HCT116 (cell line): ENCODE results near the gene ADGRF5. TPM values are rescaled to one million over a fixed set of nuclear protein-coding genes. Genes with fewer than 3 reads are reported as not detected.

Source experiments
- ATAC-seq: fragments of 200-7000 bp; cut with Tn5 transposase; 2 replicates; pipeline ENCODE4 v1.9.1; 2020; ENCODE audit warnings: mild to moderate bottlenecking, moderate library complexity
- BruUV-seq: library from RNA; stranded (reverse); fragments of 400-500 nt; replicated peaks from 2 replicates; lab custom pipeline; 2021; lab: Mats Ljungman, UMichigan
- CTCF ChIA-PET: fragments of 300-600 bp; sonication (Branson Sonifier 250); formaldehyde crosslinking; loops from one replicate; lab custom pipeline; 2021; ENCODE audit warnings: antibody characterized with exemption; lab: Charles Lee
- POLR2A ChIA-PET: fragments of 300-600, 350-600 bp; sonication (Branson Sonifier 250); formaldehyde crosslinking; loops from one replicate; lab custom pipeline; 2021; ENCODE audit warnings: antibody characterized with exemption; lab: Charles Lee
- RAD21 ChIA-PET, 2 experiments: fragments of 300-600 bp; sonication (Branson Sonifier 250); formaldehyde crosslinking; loops; one replicate each; lab custom pipeline; 2023; ENCODE audit warnings: low total read pairs in 2 of 2; ENCODE audit not compliant: uncharacterized antibody in 2 of 2, unreplicated experiment in 2 of 2, low non-redundant PET in 1 of 2; lab: Charles Lee
- DNase-seq: peaks from one replicate; pipeline ENCODE4 v3.0.0-alpha.2; 2010; ENCODE audit warnings: low read depth, low spot score
- H2AFZ ChIP-seq: fragments of 200-600 bp; shearing (Covaris generic), sonication (generic); 2 replicates; pipeline ENCODE4 v1.6.1; 2017; ENCODE audit warnings: low read depth, mixed run types, mixed read lengths, antibody characterized with exemption, low read length; ENCODE audit not compliant: poor library complexity, severe bottlenecking
- H3K27ac ChIP-seq: 2 replicates; pipeline ENCODE4 v1.5.1; 2012; ENCODE audit warnings: low read depth, low read length
- H3K27me3 ChIP-seq: fragments of 200-600 bp; sonication (generic); 2 replicates; pipeline ENCODE4 v1.6.1; 2016; ENCODE audit warnings: mixed run types, low read length, mixed read lengths; ENCODE audit not compliant: insufficient read depth
- H3K36me3 ChIP-seq, 2 experiments: fragments of 200-500 bp in 1 of 2; fragments of 200-600 bp in 1 of 2; sonication (Bioruptor generic) in 1 of 2; sonication (generic) in 1 of 2; 2 replicates each; pipeline versions ENCODE4 v1.5.1 to v1.6.1; 2014 to 2016; ENCODE audit warnings: low read length in 2 of 2, inconsistent platforms in 1 of 2, mixed read lengths in 1 of 2, mixed run types in 1 of 2; ENCODE audit not compliant: insufficient read depth in 2 of 2, control insufficient read depth in 1 of 2
- H3K4me1 ChIP-seq, 2 experiments: fragments of 200-600 bp in 1 of 2; sonication (generic) in 1 of 2; 2 replicates each; pipeline versions ENCODE4 v1.5.1 to v1.6.1; 2012 to 2017; ENCODE audit warnings: low read length in 2 of 2, inconsistent platforms in 1 of 2, mild to moderate bottlenecking in 1 of 2, mixed read lengths in 1 of 2, mixed run types in 1 of 2, moderate library complexity in 1 of 2; ENCODE audit not compliant: insufficient read depth in 2 of 2, control insufficient read depth in 1 of 2
- H3K4me2 ChIP-seq: fragments of 200-600 bp; sonication (generic); 2 replicates; pipeline ENCODE4 v1.6.1; 2017; ENCODE audit warnings: mixed run types, low read length, mixed read lengths
- H3K4me3 ChIP-seq, 2 experiments: fragments of 200-600 bp in 1 of 2; sonication (generic) in 1 of 2; replicated peaks in 1 of 2; 2 replicates each; pipeline ENCODE4 v1.5.1; 2011 to 2016; ENCODE audit warnings: low read length in 2 of 2, control low read depth in 1 of 2, low read depth in 1 of 2, mild to moderate bottlenecking in 1 of 2, mixed read lengths in 1 of 2, mixed run types in 1 of 2
- H3K79me2 ChIP-seq: fragments of 200-600 bp; sonication (generic); 2 replicates; pipeline ENCODE4 v1.6.1; 2017; ENCODE audit warnings: mild to moderate bottlenecking, mixed run types, low read length, moderate library complexity, mixed read lengths; ENCODE audit not compliant: insufficient read depth
- H3K9ac ChIP-seq: fragments of 200-600 bp; sonication (generic); 2 replicates; pipeline ENCODE4 v1.6.1; 2016; ENCODE audit warnings: low read length, mixed read lengths
- H3K9me2 ChIP-seq: fragments of 200-600 bp; sonication (generic), shearing (Covaris generic); 2 replicates; pipeline ENCODE4 v1.6.1; 2017; ENCODE audit warnings: mixed run types, mild to moderate bottlenecking, moderate library complexity; ENCODE audit not compliant: insufficient read depth
- H3K9me3 ChIP-seq, 2 experiments: fragments of 200-500 bp in 1 of 2; fragments of 200-600 bp in 1 of 2; sonication (Bioruptor generic) in 1 of 2; sonication (generic) in 1 of 2; 2 replicates each; pipeline ENCODE4 v1.6.1; 2014 to 2017; ENCODE audit warnings: low read length in 2 of 2, mixed read lengths in 2 of 2, inconsistent platforms in 1 of 2, low read depth in 1 of 2, mild to moderate bottlenecking in 1 of 2, mixed run types in 1 of 2, moderate library complexity in 1 of 2; ENCODE audit not compliant: control insufficient read depth in 1 of 2, insufficient read depth in 1 of 2
- H4K20me1 ChIP-seq: fragments of 200-600 bp; sonication (generic), shearing (Covaris generic); 2 replicates; pipeline ENCODE4 v1.6.1; 2017; ENCODE audit warnings: mixed run types, mild to moderate bottlenecking, moderate library complexity; ENCODE audit not compliant: insufficient read depth
- CBX3 ChIP-seq: IDR thresholded peaks from 2 replicates; pipeline ENCODE4 v1.6.1; 2012; ENCODE audit warnings: low read depth
- CEBPB ChIP-seq: IDR thresholded peaks from 2 replicates; pipeline ENCODE4 v1.6.1; 2012; ENCODE audit warnings: low read depth
- EGR1 ChIP-seq: IDR thresholded peaks from 2 replicates; pipeline ENCODE4 v1.6.1; 2012; ENCODE audit warnings: low read depth
- EZH2 ChIP-seq: fragments of 200-600 bp; sonication (generic); IDR thresholded peaks from 2 replicates; pipeline ENCODE4 v1.6.1; 2017; ENCODE audit warnings: antibody characterized with exemption, mixed run types
- EZH2phosphoT487 ChIP-seq: fragments of 200-600 bp; IDR thresholded peaks from 2 replicates; pipeline ENCODE4 v1.6.1; 2018; ENCODE audit warnings: antibody characterized with exemption, borderline replicate concordance
- FOSL1 ChIP-seq: IDR thresholded peaks from 2 replicates; pipeline ENCODE4 v1.6.1; 2012; ENCODE audit warnings: low read depth
- SIN3A ChIP-seq: IDR thresholded peaks from 2 replicates; pipeline ENCODE4 v1.6.1; 2012; ENCODE audit warnings: low read depth
- SRF ChIP-seq: IDR thresholded peaks from 2 replicates; pipeline ENCODE4 v1.6.1; 2012; ENCODE audit warnings: low read depth
- YY1 ChIP-seq: IDR thresholded peaks from 2 replicates; pipeline ENCODE4 v1.6.1; 2011; ENCODE audit warnings: low read length, low read depth, moderate library complexity, mild to moderate bottlenecking; ENCODE audit not compliant: insufficient replicate concordance; ENCODE audit errors: extremely low read depth
- ZFX ChIP-seq: fragments of 450-650 bp; IDR thresholded peaks from 2 replicates; pipeline ENCODE4 v1.6.1; 2017
- ZNF274 ChIP-seq: fragments of 200-500 bp; sonication (Bioruptor generic); IDR thresholded peaks from 2 replicates; pipeline ENCODE4 v1.6.1; 2014; ENCODE audit warnings: mild to moderate bottlenecking, low read depth, low read length, inconsistent platforms
- intact Hi-C: fragments of 100-400 bp; cut with micrococcal nuclease; formaldehyde crosslinking; loops from 2 replicates; pipeline ENCODE4 v1.10.0; 2022
- total RNA-seq: library from RNA; stranded (reverse); gene quantifications from one replicate; pipeline ENCODE4 v1.2.1, GENCODE V29; 2021; ENCODE audit not compliant: unreplicated experiment
- TF ChIP-seq, protein P1 (sequence below): IDR thresholded peaks from 2 replicates; pipeline ENCODE4 v1.6.1; 2012
- TF ChIP-seq, protein P2 (sequence below), 3 experiments: fragments of 200-600 bp in 1 of 3; sonication (generic) in 1 of 3; IDR thresholded peaks in 2 of 3; conservative IDR thresholded peaks in 1 of 3; 2 replicates each; pipeline ENCODE4 v1.5.1; 2012 to 2017; ENCODE audit warnings: low read depth in 2 of 3, low read length in 2 of 3, antibody characterized with exemption in 1 of 3, borderline replicate concordance in 1 of 3, control low read depth in 1 of 3, mild to moderate bottlenecking in 1 of 3, mixed read lengths in 1 of 3, mixed run types in 1 of 3, moderate library complexity in 1 of 3; ENCODE audit not compliant: insufficient read depth in 1 of 3
- TF ChIP-seq, protein P3 (sequence below): IDR thresholded peaks from 2 replicates; pipeline ENCODE4 v1.6.1; 2012

Gene ADGRF5
- total RNA-seq, 1 experiment from 2014 or later = 0.17 TPM

DNA sequence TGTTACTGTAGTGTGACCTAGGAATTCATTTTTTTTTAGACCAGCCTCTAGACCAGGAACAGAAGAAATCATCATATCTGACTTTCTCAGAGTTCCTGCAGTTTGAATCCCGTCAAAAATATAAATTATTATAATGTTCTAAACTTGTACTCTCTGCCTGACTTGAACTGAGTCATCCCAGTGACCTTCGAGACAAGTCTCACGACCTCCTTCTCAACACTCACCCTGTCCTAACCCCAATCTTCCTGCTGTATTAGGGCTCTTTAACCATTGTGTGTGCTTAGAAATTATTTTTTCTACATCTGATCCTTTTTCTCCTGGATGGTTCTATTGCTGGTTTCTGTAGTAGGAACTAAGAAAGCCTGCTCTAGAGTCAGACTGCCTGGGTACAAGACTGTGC, 21.5 kb downstream of the ADGRF5 start (continued):
- TF ChIP-seq, protein P1, sequence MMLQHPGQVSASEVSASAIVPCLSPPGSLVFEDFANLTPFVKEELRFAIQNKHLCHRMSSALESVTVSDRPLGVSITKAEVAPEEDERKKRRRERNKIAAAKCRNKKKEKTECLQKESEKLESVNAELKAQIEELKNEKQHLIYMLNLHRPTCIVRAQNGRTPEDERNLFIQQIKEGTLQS = no peak
- TF ChIP-seq FOSL1 (no peak), SIN3A (no peak), SRF (no peak), ZFX (no peak), EGR1 (no peak), CBX3 (no peak), ZNF274 (no peak)

DNA sequence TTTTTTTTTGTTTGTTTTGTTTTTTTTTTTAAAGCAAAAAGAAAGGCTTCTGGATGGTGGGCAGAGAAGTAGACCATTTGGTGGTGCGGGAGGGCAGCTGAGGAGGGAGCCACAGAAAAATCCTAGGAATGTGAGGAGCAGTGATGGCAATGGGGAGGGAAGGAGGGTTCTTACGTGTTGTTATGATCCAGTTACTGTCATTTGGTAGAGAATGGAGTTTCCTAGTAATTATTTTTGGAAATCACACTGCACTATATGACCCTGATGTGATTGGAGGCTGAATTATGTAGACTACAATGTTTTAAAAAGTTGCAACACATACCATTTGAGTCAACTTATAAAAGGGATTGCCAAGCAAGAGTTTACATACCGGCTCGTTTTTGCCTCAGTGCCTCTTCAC, 22.1 kb downstream of the ADGRF5 start:
- no peak overlapping the region for H3K4me3 ChIP-seq
- TF ChIP-seq EZH2phosphoT487 (no peak), CEBPB (no peak), YY1 (no peak), SRF (no peak), EGR1 (no peak), EZH2 (no peak)
- TF ChIP-seq, protein P2, sequence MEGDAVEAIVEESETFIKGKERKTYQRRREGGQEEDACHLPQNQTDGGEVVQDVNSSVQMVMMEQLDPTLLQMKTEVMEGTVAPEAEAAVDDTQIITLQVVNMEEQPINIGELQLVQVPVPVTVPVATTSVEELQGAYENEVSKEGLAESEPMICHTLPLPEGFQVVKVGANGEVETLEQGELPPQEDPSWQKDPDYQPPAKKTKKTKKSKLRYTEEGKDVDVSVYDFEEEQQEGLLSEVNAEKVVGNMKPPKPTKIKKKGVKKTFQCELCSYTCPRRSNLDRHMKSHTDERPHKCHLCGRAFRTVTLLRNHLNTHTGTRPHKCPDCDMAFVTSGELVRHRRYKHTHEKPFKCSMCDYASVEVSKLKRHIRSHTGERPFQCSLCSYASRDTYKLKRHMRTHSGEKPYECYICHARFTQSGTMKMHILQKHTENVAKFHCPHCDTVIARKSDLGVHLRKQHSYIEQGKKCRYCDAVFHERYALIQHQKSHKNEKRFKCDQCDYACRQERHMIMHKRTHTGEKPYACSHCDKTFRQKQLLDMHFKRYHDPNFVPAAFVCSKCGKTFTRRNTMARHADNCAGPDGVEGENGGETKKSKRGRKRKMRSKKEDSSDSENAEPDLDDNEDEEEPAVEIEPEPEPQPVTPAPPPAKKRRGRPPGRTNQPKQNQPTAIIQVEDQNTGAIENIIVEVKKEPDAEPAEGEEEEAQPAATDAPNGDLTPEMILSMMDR (IDR thresholded peaks at IDR 0.05 in 2 of 3, conservative IDR thresholded peaks at IDR 0.05 in 1 of 3; ENCODE audit: borderline replicate concordance in 1 of 3, insufficient read depth in 1 of 3, low read depth in 2 of 3, low read length in 2 of 3) = no peak
- TF ChIP-seq, protein P3, sequence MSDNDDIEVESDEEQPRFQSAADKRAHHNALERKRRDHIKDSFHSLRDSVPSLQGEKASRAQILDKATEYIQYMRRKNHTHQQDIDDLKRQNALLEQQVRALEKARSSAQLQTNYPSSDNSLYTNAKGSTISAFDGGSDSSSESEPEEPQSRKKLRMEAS = no peak
- TF ChIP-seq, all 23 proteins: peak for 0
- Histone ChIP-seq H3K79me2 (no peaks in the 10 kb centered on the region), H3K36me3 (no peaks in the 10 kb centered on the region), H3K9me2 (no peaks in the 10 kb centered on the region), H3K9me3 (no peaks in the 10 kb centered on the region), H3K4me2 (no peak overlapping the region), H4K20me1 (no peaks in the 10 kb centered on the region), H3K9ac (no peak overlapping the region), H3K4me1 (peaks cover 2 to 14% of the 10 kb centered on the region in 2 experiments; a peak in 3 of 4 replicates), H3K27me3 (no peaks in the 10 kb centered on the region), H2AFZ (no peak overlapping the region), H3K27ac (no peak overlapping the region)
- ChIA-PET RAD21 (no interaction called here), POLR2A (no interaction called here), CTCF (no interaction called here)
- ATAC-seq (no peak), DNase-seq (no peak)
- intact Hi-C loops = no loop called here
- no TSS peak for BruUV-seq
